ENCODE measurements around the gene TRAPPC10. TPM values are rescaled to one million over a fixed set of nuclear protein-coding genes. Genes with fewer than 3 reads are reported as not detected.

Gene TRAPPC10
- total and polyA plus RNA-seq, 2 of the 8 experiments (the other 6 are each of a cell fraction or from before 2014, with no cell fraction given): 18.5 to 29.8 TPM

GRCh38 chr21:44079446-44079845 lies 67.3 kb downstream of the TRAPPC10 start:
- Histone ChIP-seq H3K56ac (replicated peaks; ENCODE audit: insufficient read length, low read depth, low read length) (no peak overlapping the region), H2AFZ (ENCODE audit: low read length) (no peak overlapping the region), H3K79me2 (ENCODE audit: control insufficient read depth in 1 of 2, insufficient read depth in 2 of 2, low read length in 2 of 2) (no peaks in the 10 kb centered on the region), H4K5ac (ENCODE audit: insufficient read length, low read depth, low read length) (no peak overlapping the region), H2BK120ac (replicated peaks; ENCODE audit: low read depth, low read length) (no peak overlapping the region), H2BK12ac (ENCODE audit: low read depth, low read length) (no peak overlapping the region), H2BK15ac (ENCODE audit: low read length) (no peak overlapping the region), H3K27ac (ENCODE audit: low read depth, low read length) (no peak overlapping the region), H2BK20ac (ENCODE audit: low read length) (no peak overlapping the region), H3K9me3 (ENCODE audit: insufficient read depth in 2 of 2, low read depth in 1 of 2, low read length in 1 of 2) (no peaks in the 10 kb centered on the region), H3K4me1 (replicated peaks in 1 of 4; ENCODE audit: control insufficient read depth in 3 of 4, insufficient read depth in 4 of 4, low read length in 3 of 4) (peaks cover 0 to 4% (median 0%) of the 10 kb centered on the region in 4 experiments; a peak in 2 of 7 replicates), H3K18ac (ENCODE audit: extremely low read depth, low read length) (no peak overlapping the region), H3K14ac (ENCODE audit: insufficient read length) (no peak overlapping the region), H2AK5ac (ENCODE audit: low read depth, low read length) (no peak overlapping the region), H3K4ac (replicated peaks; ENCODE audit: insufficient read length, low read depth, low read length) (no peak overlapping the region), H3K4me3 (ENCODE audit: extremely low read depth in 1 of 4, insufficient read depth in 2 of 4, low read depth in 3 of 4, low read length in 4 of 4) (no peak overlapping the region), H3K9ac (replicated peaks in 1 of 4; ENCODE audit: extremely low read depth in 1 of 4, low read depth in 3 of 4, low read length in 3 of 4) (no peak overlapping the region), H3K4me2 (ENCODE audit: insufficient read depth in 1 of 2, low read depth in 2 of 2, low read length in 2 of 2) (no peak overlapping the region), H3K23me2 (ENCODE audit: low read depth, low read length) (no peaks in the 10 kb centered on the region), H3K23ac (ENCODE audit: insufficient read length) (no peak overlapping the region), H4K8ac (ENCODE audit: extremely low read depth, insufficient read depth, low read length) (no peak overlapping the region), H3K27me3 (replicated peaks in 1 of 4; ENCODE audit: control insufficient read depth in 3 of 4, extremely low read depth in 1 of 4, insufficient read depth in 3 of 4, low read length in 3 of 4) (no peaks in the 10 kb centered on the region), H4K20me1 (replicated peaks in 1 of 2; ENCODE audit: control insufficient read depth in 1 of 2, insufficient read depth in 2 of 2, low read length in 2 of 2) (peaks cover 2 to 8% of the 10 kb centered on the region in 2 experiments), H3K36me3 (ENCODE audit: control insufficient read depth in 2 of 4, insufficient read depth in 4 of 4, low read length in 3 of 4) (peaks cover 11 to 58% (median 23%) of the 10 kb centered on the region in 4 experiments; a peak in 7 of 8 replicates), H4K91ac (replicated peaks; ENCODE audit: insufficient read length, low read length) (no peak overlapping the region), H2BK5ac (ENCODE audit: low read depth, low read length) (no peak overlapping the region), H3K79me1 (ENCODE audit: low read depth, low read length) (peaks cover 5% of the 10 kb centered on the region)
- ChIA-PET CTCF (ENCODE audit: partially characterized antibody) (interaction anchor here (0.7 to 1.8 kb wide), 4 partner anchors 9 to 30 kb away, joined by 3 to 6 read pairs (median 3); no protein-coding TSS in a partner anchor), POLR2A (ENCODE audit: partially characterized antibody) (interaction anchor here (1.4 kb wide), 1 partner anchor 59 kb away, joined by 3 read pairs; no protein-coding TSS in a partner anchor)
- WGBS, 2 experiments (ENCODE audit: extremely low coverage in 1 of 2, insufficient coverage in 1 of 2, insufficient read length in 1 of 2, insufficient replicate concordance in 2 of 2, low coverage in 1 of 2, low lambda C conversion rate in 2 of 2, missing lambda C conversion rate in 1 of 2): 89% methylated on average over 3 of the region's 3 CpGs; no CpG with 5 or more reads in 1 of the 2 experiments
- DNase-seq (ENCODE audit: low read depth in 1 of 2, low spot score in 2 of 2) (no peak), FAIRE-seq (no peak)
- TF ChIP-seq TBP (IDR thresholded peaks at IDR 0.05; ENCODE audit: low read depth, low read length) (no peak), POU5F1 (IDR thresholded peaks at IDR 0.05; ENCODE audit: low read depth, low read length) (no peak), CBX5 (IDR thresholded peaks at IDR 0.05; ENCODE audit: low read depth, low read length) (no peak), SP1 (IDR thresholded peaks at IDR 0.05; ENCODE audit: low read depth, low read length) (no peak), CTBP2 (IDR thresholded peaks at IDR 0.05; ENCODE audit: borderline replicate concordance, insufficient read depth, insufficient read length, low read length) (no peak), RNF2 (IDR thresholded peaks at IDR 0.05; ENCODE audit: borderline replicate concordance, low read depth, low read length, missing control alignments, poor library complexity, severe bottlenecking) (no peak), SAP30 (IDR thresholded peaks at IDR 0.05; ENCODE audit: insufficient read depth, insufficient replicate concordance, low read length) (no peak), EGR1 (IDR thresholded peaks at IDR 0.05; ENCODE audit: borderline replicate concordance, low read depth, low read length) (no peak), SIRT6 (IDR thresholded peaks at IDR 0.05; ENCODE audit: low read length) (no peak), SUZ12 (IDR thresholded peaks at IDR 0.05; ENCODE audit: low read length) (no peak), BRCA1 (IDR thresholded peaks at IDR 0.05; ENCODE audit: low read depth, low read length) (no peak)
- TF ChIP-seq, protein P1, sequence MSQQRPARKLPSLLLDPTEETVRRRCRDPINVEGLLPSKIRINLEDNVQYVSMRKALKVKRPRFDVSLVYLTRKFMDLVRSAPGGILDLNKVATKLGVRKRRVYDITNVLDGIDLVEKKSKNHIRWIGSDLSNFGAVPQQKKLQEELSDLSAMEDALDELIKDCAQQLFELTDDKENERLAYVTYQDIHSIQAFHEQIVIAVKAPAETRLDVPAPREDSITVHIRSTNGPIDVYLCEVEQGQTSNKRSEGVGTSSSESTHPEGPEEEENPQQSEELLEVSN (IDR thresholded peaks at IDR 0.05): no peak
- TF ChIP-seq, protein P2, sequence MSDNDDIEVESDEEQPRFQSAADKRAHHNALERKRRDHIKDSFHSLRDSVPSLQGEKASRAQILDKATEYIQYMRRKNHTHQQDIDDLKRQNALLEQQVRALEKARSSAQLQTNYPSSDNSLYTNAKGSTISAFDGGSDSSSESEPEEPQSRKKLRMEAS (IDR thresholded peaks at IDR 0.05): no peak
